Sigmoid colon (tissue), 7 donors: ENCODE measurements around the gene PRMT7. TPM values are rescaled to one million over a fixed set of nuclear protein-coding genes. Genes with fewer than 3 reads are reported as not detected.

Experiments
- DNase-seq: peaks from one replicate; pipeline ENCODE4 v3.0.0-alpha.2; 2019
- H3K27ac ChIP-seq, 4 donors: fragments of 200-600 bp; sonication (generic); one replicate each; pipeline ENCODE4 v1.5.1; 2016 to 2019; ENCODE audit warnings: mild to moderate bottlenecking in 1 of 4
- H3K27me3 ChIP-seq, 3 donors: fragments of 200-600 bp; sonication (generic); one replicate each; pipeline ENCODE4 v1.5.1; 2019; ENCODE audit warnings: mild to moderate bottlenecking in 1 of 3
- H3K36me3 ChIP-seq, 4 donors: fragments of 200-600 bp; sonication (generic); one replicate each; pipeline ENCODE4 v1.5.1; 2016 to 2019
- H3K4me1 ChIP-seq, 4 donors: fragments of 200-600 bp; sonication (generic); one replicate each; pipeline ENCODE4 v1.5.1; 2017 to 2019
- H3K4me3 ChIP-seq, 4 donors: fragments of 200-600 bp; sonication (generic); one replicate each; pipeline ENCODE4 v1.5.1; 2017 to 2019; ENCODE audit warnings: mild to moderate bottlenecking in 2 of 4, moderate library complexity in 1 of 4
- H3K9me3 ChIP-seq, 4 donors: fragments of 200-600 bp in 3 of 4; sonication (generic) in 3 of 4; one replicate each; pipeline versions ENCODE4 v1.5.1 to v1.6.1; 2013 to 2019
- CTCF ChIP-seq, 4 experiments: fragments of 450-650 bp in 3 of 4; fragments of 200-600 bp in 1 of 4; IDR thresholded peaks; one replicate each; pipeline ENCODE4 v1.5.1; 2016 to 2019; ENCODE audit warnings: antibody characterized with exemption in 4 of 4, mild to moderate bottlenecking in 3 of 4, moderate library complexity in 2 of 4
- EP300 ChIP-seq, 4 donors: sonication (generic); formaldehyde crosslinking; IDR thresholded peaks; one replicate each; pipeline ENCODE4 v1.6.1; 2017; ENCODE audit warnings: antibody characterized with exemption in 4 of 4
- POLR2A ChIP-seq, 2 donors: fragments of 450-650 bp; IDR thresholded peaks; one replicate each; pipeline ENCODE4 v1.6.1; 2016; ENCODE audit warnings: antibody characterized with exemption in 2 of 2, mild to moderate bottlenecking in 2 of 2, moderate library complexity in 2 of 2
- POLR2AphosphoS5 ChIP-seq, 4 donors: sonication (generic); formaldehyde crosslinking; IDR thresholded peaks; one replicate each; pipeline ENCODE4 v1.6.1; 2017; ENCODE audit warnings: antibody characterized with exemption in 4 of 4
- WGBS, 2 donors: extraction: QIAGEN DNeasy Blood & Tissue Kit; methylation state at CpG; one replicate each; pipeline ENCODE4 v1.1.7; 2013; 5-methylcytosine and 5-hydroxymethylcytosine counted together
- intact Hi-C: fragments of 100-400 bp; cut with DNase I; formaldehyde crosslinking; loops from one replicate; pipeline ENCODE4 v1.15.1; 2023
- polyA plus RNA-seq, 3 donors: library from polyadenylated mRNA; stranded (reverse); fragments of 200-250 nt; gene quantifications; one replicate each; pipeline ENCODE4 v1.2.3, GENCODE V29; 2013
- total RNA-seq, 4 donors: library from RNA; depleted of rRNA; stranded (reverse); fragments of >200 nt; gene quantifications; one replicate each; pipeline ENCODE4 v1.1.0, GENCODE V29; 2016
- donor health status: healthy with polysubstance abuse.
- donor health status: Bipolar disorder and iron deficiency.
- donor health status: healthy.

PRMT7 gene
- total and polyA plus RNA-seq, 7 donors = 12.0 to 51.0 (median 40.7) TPM

- H3K36me3 ChIP-seq = peaks cover 3 to 33% (median 5%) of the 10 kb centered on the region in 4 donors
- intact Hi-C loops = no loop called here
- DNase-seq = no peak
These were observed 21.7 kb downstream of the PRMT7 start for GRCh38 chr16:68332411-68333121.

GRCh38 chr16:68335175-68335574 is 24.4 kb downstream of the PRMT7 start:
- Histone ChIP-seq H3K4me3 (no peak overlapping the region), H3K36me3 (peaks cover 17 to 52% (median 29%) of the 10 kb centered on the region in 4 donors), H3K9me3 (no peaks in the 10 kb centered on the region), H3K4me1 (peaks cover 0 to 8% (median 0%) of the 10 kb centered on the region in 4 donors), H3K27ac (no peak overlapping the region), H3K27me3 (no peaks in the 10 kb centered on the region)
- intact Hi-C loops = no loop called here
- WGBS, 2 donors = 91 to 93% methylated on average over 5 of the region's 5 CpGs
- TF ChIP-seq CTCF (IDR thresholded peaks at IDR 0.05) (no peak), EP300 (IDR thresholded peaks at IDR 0.05) (no peak), POLR2AphosphoS5 (IDR thresholded peaks at IDR 0.05) (no peak), POLR2A (IDR thresholded peaks at IDR 0.05) (no peak)
- no peak for DNase-seq

More at GRCh38 chr16:68332411-68333121, 21.7 kb downstream of the PRMT7 start:
- 47 to 53% methylated on average over 7 of the region's 7 CpGs for WGBS, 2 donors
- H3K27ac ChIP-seq = peak overlapping the region in 3 of 4 donors; percentile 13 to 35 (median 14)
- H3K27me3 ChIP-seq = no peaks in the 10 kb centered on the region
- H3K4me3 ChIP-seq = no peak overlapping the region
- TF ChIP-seq EP300 (IDR thresholded peaks at IDR 0.05) (no peak), POLR2AphosphoS5 (IDR thresholded peaks at IDR 0.05) (peak in 1 of 4 donors; percentile 3)
- H3K4me1 ChIP-seq = peaks cover 0 to 8% (median 0%) of the 10 kb centered on the region in 4 donors
- no peaks in the 10 kb centered on the region for H3K9me3 ChIP-seq

- H3K4me3 ChIP-seq = no peak overlapping the region
- H3K27ac ChIP-seq = no peak overlapping the region
- H3K4me1 ChIP-seq = no peaks in the 10 kb centered on the region
- peaks cover 21 to 77% (median 47%) of the 10 kb centered on the region in 4 donors for H3K36me3 ChIP-seq
- TF ChIP-seq POLR2AphosphoS5 (IDR thresholded peaks at IDR 0.05) (no peak), POLR2A (IDR thresholded peaks at IDR 0.05) (no peak), CTCF (IDR thresholded peaks at IDR 0.05) (no peak), EP300 (IDR thresholded peaks at IDR 0.05) (no peak)
- intact Hi-C loops = no loop called here
- H3K27me3 ChIP-seq = no peaks in the 10 kb centered on the region
- DNase-seq = no peak
- H3K9me3 ChIP-seq = no peaks in the 10 kb centered on the region
- 95 to 98% methylated on average over 16 of the region's 16 CpGs for WGBS, 2 donors
These were observed 27.7 kb downstream of the PRMT7 start for GRCh38 chr16:68338326-68339119.

- H3K27ac ChIP-seq = no peak overlapping the region
- peaks cover 21 to 79% (median 47%) of the 10 kb centered on the region in 4 donors for H3K36me3 ChIP-seq
- no peaks in the 10 kb centered on the region for H3K27me3 ChIP-seq
- no peak overlapping the region for H3K4me3 ChIP-seq
- no peak for DNase-seq
- H3K4me1 ChIP-seq = no peaks in the 10 kb centered on the region
- H3K9me3 ChIP-seq = no peaks in the 10 kb centered on the region
- 94% methylated on average over 13 of the region's 13 CpGs for WGBS, 2 donors
- TF ChIP-seq POLR2AphosphoS5 (IDR thresholded peaks at IDR 0.05) = no peak
- intact Hi-C loops = no loop called here
These were observed 28.4 kb downstream of the PRMT7 start for GRCh38 chr16:68339214-68339613.

GRCh38 chr16:68342620-68343019 is 31.8 kb downstream of the PRMT7 start:
- Histone ChIP-seq H3K27me3 (no peaks in the 10 kb centered on the region), H3K27ac (no peak overlapping the region), H3K9me3 (no peaks in the 10 kb centered on the region), H3K4me1 (no peaks in the 10 kb centered on the region), H3K4me3 (no peak overlapping the region), H3K36me3 (peaks cover 27 to 95% (median 59%) of the 10 kb centered on the region in 4 donors)
- TF ChIP-seq CTCF (IDR thresholded peaks at IDR 0.05) (no peak), POLR2AphosphoS5 (IDR thresholded peaks at IDR 0.05) (no peak), EP300 (IDR thresholded peaks at IDR 0.05) (no peak), POLR2A (IDR thresholded peaks at IDR 0.05) (no peak)
- 95% methylated on average over 7 of the region's 7 CpGs for WGBS, 2 donors
- DNase-seq = no peak
- intact Hi-C loops = no loop called here
